ENCODE results near the gene DCAF6.

Gene DCAF6

DNA sequence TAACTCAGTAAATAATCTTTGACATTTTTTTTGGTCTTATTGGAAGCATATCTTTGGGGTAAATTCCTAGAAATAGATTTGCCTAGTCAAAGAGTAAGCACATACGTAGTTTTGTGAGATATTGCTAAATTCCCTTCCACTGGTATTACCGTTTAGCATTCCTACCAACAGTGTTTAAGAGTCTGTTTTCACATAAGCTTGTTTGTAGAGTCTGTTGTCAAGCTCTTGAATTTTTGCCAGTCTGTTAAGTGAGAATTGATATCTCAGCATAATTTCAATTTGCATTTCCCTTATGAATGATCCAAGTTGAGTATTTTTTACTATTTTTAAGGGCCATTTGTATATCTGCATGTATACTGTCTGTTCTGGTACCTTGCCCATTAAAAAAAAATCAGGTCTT lies 37.3 kb downstream of the DCAF6 start:
- no peak overlapping the region for H3K9ac ChIP-seq (ENCODE audit: low read length)
- no peak overlapping the region for H2BK15ac ChIP-seq (replicated peaks; ENCODE audit: low read depth)
- H3K4ac ChIP-seq (ENCODE audit: low read depth, low read length) = no peak overlapping the region
- H3K36me3 ChIP-seq (ENCODE audit: control insufficient read depth, insufficient read depth, low read length) = no peaks in the 10 kb centered on the region
- H2BK5ac ChIP-seq (ENCODE audit: low read length) = no peak overlapping the region
- H3K27ac ChIP-seq (ENCODE audit: low read depth, low read length) = no peak overlapping the region
- no peak overlapping the region for H3K4me3 ChIP-seq (ENCODE audit: low read length)
- no peaks in the 10 kb centered on the region for H3K4me1 ChIP-seq (ENCODE audit: control insufficient read depth, low read depth, low read length)
- no peak overlapping the region for H3K23ac ChIP-seq (ENCODE audit: low read length)
- H4K5ac ChIP-seq (ENCODE audit: low read length) = no peak overlapping the region
- no CpG with 5 or more reads among the region's 2 CpGs for WGBS (ENCODE audit: extremely low coverage, insufficient coverage, low lambda C conversion rate)
- H2BK120ac ChIP-seq (ENCODE audit: low read depth, low read length) = no peak overlapping the region
- H3K4me2 ChIP-seq (ENCODE audit: low read length) = no peak overlapping the region
- H3K79me2 ChIP-seq (ENCODE audit: control insufficient read depth, insufficient read depth, low read length) = no peaks in the 10 kb centered on the region
- peaks cover 2% of the 10 kb centered on the region for H3K79me1 ChIP-seq (ENCODE audit: low read length)
- no peaks in the 10 kb centered on the region for H3K27me3 ChIP-seq (ENCODE audit: insufficient read depth, low read length, poor library complexity)
- no peak overlapping the region for H4K8ac ChIP-seq (ENCODE audit: low read depth, low read length)
- H2AK5ac ChIP-seq (ENCODE audit: low read length) = no peak overlapping the region
- H3K56ac ChIP-seq (ENCODE audit: low read length) = no peak overlapping the region
- H3K18ac ChIP-seq (ENCODE audit: low read length) = no peak overlapping the region
- no peak for DNase-seq

GRCh38 chr1:167974698-167975097 lies 38.2 kb downstream of the DCAF6 start:
- H3K4me1 ChIP-seq (ENCODE audit: control insufficient read depth, low read depth, low read length) = no peaks in the 10 kb centered on the region
- H3K79me2 ChIP-seq (ENCODE audit: control insufficient read depth, insufficient read depth, low read length) = no peaks in the 10 kb centered on the region
- H3K9ac ChIP-seq (ENCODE audit: low read length) = no peak overlapping the region
- no peak overlapping the region for H3K56ac ChIP-seq (ENCODE audit: low read length)
- peaks cover 2% of the 10 kb centered on the region for H3K79me1 ChIP-seq (ENCODE audit: low read length)
- DNase-seq = no peak
- H3K18ac ChIP-seq (ENCODE audit: low read length) = no peak overlapping the region
- H3K4ac ChIP-seq (ENCODE audit: low read depth, low read length) = no peak overlapping the region
- no peak overlapping the region for H3K4me2 ChIP-seq (ENCODE audit: low read length)
- no peak overlapping the region for H2BK120ac ChIP-seq (ENCODE audit: low read depth, low read length)
- no peak overlapping the region for H3K23ac ChIP-seq (ENCODE audit: low read length)
- no peak overlapping the region for H3K4me3 ChIP-seq (ENCODE audit: low read length)
- H3K27me3 ChIP-seq (ENCODE audit: insufficient read depth, low read length, poor library complexity) = no peaks in the 10 kb centered on the region
- H4K8ac ChIP-seq (ENCODE audit: low read depth, low read length) = no peak overlapping the region
- H3K36me3 ChIP-seq (ENCODE audit: control insufficient read depth, insufficient read depth, low read length) = no peaks in the 10 kb centered on the region
- H2BK5ac ChIP-seq (ENCODE audit: low read length) = no peak overlapping the region
- WGBS (ENCODE audit: extremely low coverage, insufficient coverage, low lambda C conversion rate) = 100% methylated on average over 1 of the region's 4 CpGs
- H4K5ac ChIP-seq (ENCODE audit: low read length) = no peak overlapping the region
- no peak overlapping the region for H2BK15ac ChIP-seq (replicated peaks; ENCODE audit: low read depth)
- no peak overlapping the region for H2AK5ac ChIP-seq (ENCODE audit: low read length)
- H3K27ac ChIP-seq (ENCODE audit: low read depth, low read length) = no peak overlapping the region

DNA sequence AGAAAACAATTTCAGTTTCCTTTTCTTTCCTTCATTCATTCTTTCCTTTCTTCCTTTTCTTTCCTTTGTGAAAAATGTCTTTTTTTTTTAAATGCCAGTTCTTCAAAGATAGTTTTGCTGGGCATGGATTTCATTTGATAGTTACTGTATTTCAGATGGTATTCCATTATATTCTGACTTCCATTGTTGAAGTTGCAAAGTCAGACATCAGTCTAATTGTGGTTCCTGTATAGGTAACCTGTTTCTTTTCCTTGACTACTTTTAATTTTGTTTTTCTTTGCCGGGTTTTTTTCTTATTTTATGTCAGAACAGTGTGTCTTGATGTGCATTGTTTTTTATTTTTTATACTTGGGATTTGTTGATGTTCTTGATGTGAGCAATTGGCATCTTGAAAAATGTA lies 40.8 kb downstream of the DCAF6 start:
- no peak overlapping the region for H2AK5ac ChIP-seq (ENCODE audit: low read length)
- whole genome bisulfite sequencing (ENCODE audit: extremely low coverage, insufficient coverage, low lambda C conversion rate) = no CpG with 5 or more reads among the region's 1 CpG
- peaks cover 5% of the 10 kb centered on the region for H3K79me1 ChIP-seq (ENCODE audit: low read length)

GRCh38 chr1:167981933-167982332 lies 45.5 kb downstream of the DCAF6 start:
- Histone ChIP-seq H2BK15ac (replicated peaks; ENCODE audit: low read depth) (no peak overlapping the region), H2BK5ac (ENCODE audit: low read length) (no peak overlapping the region), H3K18ac (ENCODE audit: low read length) (no peak overlapping the region), H3K36me3 (ENCODE audit: control insufficient read depth, insufficient read depth, low read length) (no peaks in the 10 kb centered on the region), H4K5ac (ENCODE audit: low read length) (no peak overlapping the region), H3K79me1 (ENCODE audit: low read length) (peaks cover 9% of the 10 kb centered on the region), H3K4me3 (ENCODE audit: low read length) (no peak overlapping the region), H3K4me2 (ENCODE audit: low read length) (no peak overlapping the region), H3K4me1 (ENCODE audit: control insufficient read depth, low read depth, low read length) (no peaks in the 10 kb centered on the region), H3K56ac (ENCODE audit: low read length) (no peak overlapping the region), H2BK120ac (ENCODE audit: low read depth, low read length) (no peak overlapping the region), H4K8ac (ENCODE audit: low read depth, low read length) (no peak overlapping the region), H3K9ac (ENCODE audit: low read length) (no peak overlapping the region), H2AK5ac (ENCODE audit: low read length) (no peak overlapping the region), H3K23ac (ENCODE audit: low read length) (no peak overlapping the region), H3K27me3 (ENCODE audit: insufficient read depth, low read length, poor library complexity) (no peaks in the 10 kb centered on the region), H3K4ac (ENCODE audit: low read depth, low read length) (no peak overlapping the region), H3K79me2 (ENCODE audit: control insufficient read depth, insufficient read depth, low read length) (no peaks in the 10 kb centered on the region), H3K27ac (ENCODE audit: low read depth, low read length) (no peak overlapping the region)
- WGBS (ENCODE audit: extremely low coverage, insufficient coverage, low lambda C conversion rate) = no CpG with 5 or more reads among the region's 9 CpGs
- no peak for DNase-seq

More for the DNA sequence above, 40.8 kb downstream of the DCAF6 start:
- Histone ChIP-seq H3K23ac (ENCODE audit: low read length) (no peak overlapping the region), H3K4me2 (ENCODE audit: low read length) (no peak overlapping the region), H4K8ac (ENCODE audit: low read depth, low read length) (no peak overlapping the region), H3K4ac (ENCODE audit: low read depth, low read length) (no peak overlapping the region), H3K27me3 (ENCODE audit: insufficient read depth, low read length, poor library complexity) (no peaks in the 10 kb centered on the region), H2BK120ac (ENCODE audit: low read depth, low read length) (no peak overlapping the region), H3K4me3 (ENCODE audit: low read length) (no peak overlapping the region), H2BK5ac (ENCODE audit: low read length) (no peak overlapping the region), H3K18ac (ENCODE audit: low read length) (no peak overlapping the region), H3K56ac (ENCODE audit: low read length) (no peak overlapping the region), H3K9ac (ENCODE audit: low read length) (no peak overlapping the region), H2BK15ac (replicated peaks; ENCODE audit: low read depth) (no peak overlapping the region), H3K27ac (ENCODE audit: low read depth, low read length) (no peak overlapping the region), H4K5ac (ENCODE audit: low read length) (no peak overlapping the region), H3K36me3 (ENCODE audit: control insufficient read depth, insufficient read depth, low read length) (no peaks in the 10 kb centered on the region), H3K79me2 (ENCODE audit: control insufficient read depth, insufficient read depth, low read length) (no peaks in the 10 kb centered on the region), H3K4me1 (ENCODE audit: control insufficient read depth, low read depth, low read length) (no peaks in the 10 kb centered on the region)
- DNase-seq = no peak

GRCh38 chr1:167983797-167984420 lies 47.4 kb downstream of the DCAF6 start:
- Histone ChIP-seq H3K79me1 (ENCODE audit: low read length) (peaks cover 9% of the 10 kb centered on the region), H3K56ac (ENCODE audit: low read length) (no peak overlapping the region), H3K27me3 (ENCODE audit: insufficient read depth, low read length, poor library complexity) (no peaks in the 10 kb centered on the region), H3K4me1 (ENCODE audit: control insufficient read depth, low read depth, low read length) (no peaks in the 10 kb centered on the region), H2BK5ac (ENCODE audit: low read length) (no peak overlapping the region), H4K5ac (ENCODE audit: low read length) (no peak overlapping the region), H3K4ac (ENCODE audit: low read depth, low read length) (no peak overlapping the region), H3K36me3 (ENCODE audit: control insufficient read depth, insufficient read depth, low read length) (no peaks in the 10 kb centered on the region), H3K23ac (ENCODE audit: low read length) (no peak overlapping the region), H3K18ac (ENCODE audit: low read length) (no peak overlapping the region), H3K9ac (ENCODE audit: low read length) (no peak overlapping the region), H3K4me2 (ENCODE audit: low read length) (no peak overlapping the region), H3K79me2 (ENCODE audit: control insufficient read depth, insufficient read depth, low read length) (no peaks in the 10 kb centered on the region), H3K4me3 (ENCODE audit: low read length) (no peak overlapping the region), H2BK120ac (ENCODE audit: low read depth, low read length) (no peak overlapping the region), H2BK15ac (replicated peaks; ENCODE audit: low read depth) (no peak overlapping the region), H4K8ac (ENCODE audit: low read depth, low read length) (no peak overlapping the region), H2AK5ac (ENCODE audit: low read length) (no peak overlapping the region), H3K27ac (ENCODE audit: low read depth, low read length) (no peak overlapping the region)
- no CpG with 5 or more reads among the region's 2 CpGs for WGBS (ENCODE audit: extremely low coverage, insufficient coverage, low lambda C conversion rate)
- no peak for DNase-seq

GRCh38 chr1:167984886-167985489 lies 48.5 kb downstream of the DCAF6 start:
- Histone ChIP-seq H3K4me1 (ENCODE audit: control insufficient read depth, low read depth, low read length) (no peaks in the 10 kb centered on the region), H2BK120ac (ENCODE audit: low read depth, low read length) (no peak overlapping the region), H3K4me3 (ENCODE audit: low read length) (no peak overlapping the region), H4K8ac (ENCODE audit: low read depth, low read length) (no peak overlapping the region), H2AK5ac (ENCODE audit: low read length) (no peak overlapping the region), H3K36me3 (ENCODE audit: control insufficient read depth, insufficient read depth, low read length) (no peaks in the 10 kb centered on the region), H2BK5ac (ENCODE audit: low read length) (no peak overlapping the region), H3K4ac (ENCODE audit: low read depth, low read length) (no peak overlapping the region), H3K23ac (ENCODE audit: low read length) (no peak overlapping the region), H3K79me2 (ENCODE audit: control insufficient read depth, insufficient read depth, low read length) (no peaks in the 10 kb centered on the region), H3K9ac (ENCODE audit: low read length) (no peak overlapping the region), H3K56ac (ENCODE audit: low read length) (no peak overlapping the region), H3K18ac (ENCODE audit: low read length) (no peak overlapping the region), H2BK15ac (replicated peaks; ENCODE audit: low read depth) (no peak overlapping the region), H3K4me2 (ENCODE audit: low read length) (no peak overlapping the region), H3K27me3 (ENCODE audit: insufficient read depth, low read length, poor library complexity) (no peaks in the 10 kb centered on the region), H3K79me1 (ENCODE audit: low read length) (peaks cover 9% of the 10 kb centered on the region), H4K5ac (ENCODE audit: low read length) (no peak overlapping the region), H3K27ac (ENCODE audit: low read depth, low read length) (no peak overlapping the region)
- DNase-seq = peak; percentile 50
- WGBS (ENCODE audit: extremely low coverage, insufficient coverage, low lambda C conversion rate) = no CpG with 5 or more reads among the region's 8 CpGs

Measured in mesendoderm (in vitro differentiated cells).